H1 (cell line): ENCODE measurements around the gene CDH12. TPM values are rescaled to one million over a fixed set of nuclear protein-coding genes. Genes with fewer than 3 reads are reported as not detected.

Experiments
- CEBPB ChIP-seq: IDR thresholded peaks from 2 replicates; pipeline ENCODE4 v1.6.1; 2012; ENCODE audit warnings: low read depth, low read length
- SP1 ChIP-seq: IDR thresholded peaks from 2 replicates; pipeline ENCODE4 v1.6.1; 2011; ENCODE audit warnings: low read depth, low read length
- polyA plus RNA-seq, 7 experiments: library from polyadenylated mRNA; depleted of rRNA in 3 of 7; stranded (reverse) in 5 of 7; unstranded in 2 of 7; fragments of >200 nt in 5 of 7; fragments of 200-250 nt in 2 of 7; gene quantifications; 1 replicate in 5 of 7; 2 replicates in 1 of 7; 4 replicates in 1 of 7; pipeline versions ENCODE4 v1.2.1 to v1.2.3, GENCODE V29; 2011 to 2013; ENCODE audit warnings: missing spikeins in 2 of 7, mixed read lengths in 2 of 7
- total RNA-seq: library from RNA; stranded (reverse); fragmentation: NEBNext Ultra II Directional; extraction: Animal tissue kit (Norgen Biotek cat#: 25700); gene quantifications from 2 replicates; pipeline ENCODE4 v1.2.1, GENCODE V29; 2021
- TF ChIP-seq, protein P1 (sequence below): IDR thresholded peaks from 2 replicates; pipeline ENCODE4 v1.6.1; 2011; ENCODE audit warnings: low read depth, mild to moderate bottlenecking, low read length; ENCODE audit not compliant: insufficient read depth

The CDH12 gene
- total and polyA plus RNA-seq, 2 of the 8 experiments (the other 6 are each of a cell fraction or from before 2014, with no cell fraction given), result 0.03 TPM; not detected in 1

DNA sequence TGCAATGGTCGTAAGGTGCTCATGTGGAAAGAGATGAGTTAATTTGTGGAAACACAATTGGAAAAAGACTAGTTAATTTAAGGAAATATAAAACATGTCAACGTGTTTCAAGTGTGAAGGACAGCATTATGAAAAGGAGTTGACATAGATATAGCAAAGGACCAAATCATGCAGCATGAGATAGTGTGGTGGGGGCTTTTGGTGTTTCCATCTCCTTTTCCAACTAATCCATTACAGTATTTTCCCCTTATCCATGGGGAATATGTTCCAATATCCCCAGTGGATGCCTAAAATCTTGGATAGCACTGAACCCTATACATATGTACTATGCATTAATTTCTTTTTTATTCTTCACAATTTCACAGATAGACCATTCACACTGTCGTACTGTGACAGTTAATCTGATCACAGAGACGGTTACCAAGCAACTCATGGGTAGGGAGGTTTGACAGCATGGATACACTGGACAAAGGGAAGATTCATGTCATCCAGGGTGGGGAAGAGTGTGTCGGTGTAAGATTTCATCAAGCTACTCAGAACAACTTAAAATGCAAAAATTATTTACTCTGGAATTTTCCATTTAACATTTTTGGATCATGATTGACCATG is 238.6 kb downstream of the CDH12 start (continued):
- no peak for TF ChIP-seq CEBPB
- TF ChIP-seq, protein P1, sequence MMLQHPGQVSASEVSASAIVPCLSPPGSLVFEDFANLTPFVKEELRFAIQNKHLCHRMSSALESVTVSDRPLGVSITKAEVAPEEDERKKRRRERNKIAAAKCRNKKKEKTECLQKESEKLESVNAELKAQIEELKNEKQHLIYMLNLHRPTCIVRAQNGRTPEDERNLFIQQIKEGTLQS, result no peak
- no peak for TF ChIP-seq SP1
